GM08714 (cell line): ENCODE measurements around the gene METTL5.

ENCODE experiments used
- H3K4me3 ChIP-seq: fragments of 200-500 bp; sonication (Bioruptor generic); 2 replicates; pipeline ENCODE4 v1.5.1; 2014; ENCODE audit warnings: mild to moderate bottlenecking, low read length, inconsistent platforms
- ZNF274 ChIP-seq: IDR thresholded peaks from 2 replicates; pipeline ENCODE4 v1.6.1; 2012; ENCODE audit warnings: mild to moderate bottlenecking, low read depth, low read length

The METTL5 gene

DNA sequence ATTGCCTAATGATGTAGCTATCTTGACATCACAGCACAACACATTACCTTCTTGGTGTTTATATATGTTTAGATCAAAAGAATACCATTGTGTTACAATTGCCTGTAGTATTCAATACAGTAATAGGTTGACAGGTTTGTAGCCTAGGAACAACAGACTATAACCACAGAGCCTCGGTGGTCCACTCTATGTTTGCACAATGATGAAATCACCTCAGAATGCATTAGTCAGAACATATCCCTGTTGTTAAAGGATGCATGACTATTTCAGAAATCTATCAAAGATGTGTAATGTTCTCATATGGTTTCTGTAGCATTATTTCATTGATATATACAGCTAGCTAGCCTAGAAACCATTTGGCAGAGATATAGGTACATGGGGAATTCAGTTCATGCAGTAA lies 8.9 kb downstream of the METTL5 start:
- TF ChIP-seq ZNF274 = no peak
- H3K4me3 ChIP-seq = no peak overlapping the region

DNA sequence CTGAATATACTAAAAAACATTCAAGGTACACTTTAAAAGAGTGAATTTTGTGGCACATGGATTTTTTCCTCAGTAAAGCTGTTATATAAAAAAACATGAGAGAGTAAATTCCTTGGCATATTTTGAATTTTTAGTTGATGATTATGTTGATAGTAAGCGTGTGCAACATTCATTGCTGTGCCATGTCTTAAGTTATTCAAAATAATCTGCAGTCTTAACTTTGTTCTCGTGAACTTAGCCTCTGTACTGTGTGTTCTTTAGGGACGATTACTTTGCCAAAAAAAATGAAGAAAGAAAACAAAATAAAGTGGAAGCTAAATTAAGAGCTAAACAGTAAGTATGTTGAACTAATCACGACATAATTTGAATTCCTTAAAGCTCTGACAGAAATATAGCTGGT lies 16.5 kb downstream of the METTL5 start:
- H3K4me3 ChIP-seq = no peak overlapping the region
- TF ChIP-seq ZNF274 = no peak

DNA sequence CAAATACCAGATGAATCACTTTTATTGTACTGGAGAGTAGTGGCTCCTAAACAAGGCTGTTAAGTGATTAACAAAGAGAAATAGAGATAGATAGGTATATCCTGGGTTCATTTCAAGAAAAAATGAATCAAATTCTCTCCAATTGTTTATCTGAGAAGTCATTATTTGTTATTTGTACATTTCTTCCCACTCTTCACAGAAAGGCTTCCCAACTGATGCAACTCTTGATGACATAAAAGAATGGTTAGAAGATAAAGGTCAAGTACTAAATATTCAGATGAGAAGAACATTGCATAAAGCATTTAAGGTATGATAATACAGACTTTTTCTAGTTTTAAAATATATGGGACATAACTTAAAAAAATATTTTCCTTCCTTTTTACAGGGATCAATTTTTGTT lies 18.1 kb downstream of the METTL5 start:
- no peak overlapping the region for H3K4me3 ChIP-seq
- no peak for TF ChIP-seq ZNF274

DNA sequence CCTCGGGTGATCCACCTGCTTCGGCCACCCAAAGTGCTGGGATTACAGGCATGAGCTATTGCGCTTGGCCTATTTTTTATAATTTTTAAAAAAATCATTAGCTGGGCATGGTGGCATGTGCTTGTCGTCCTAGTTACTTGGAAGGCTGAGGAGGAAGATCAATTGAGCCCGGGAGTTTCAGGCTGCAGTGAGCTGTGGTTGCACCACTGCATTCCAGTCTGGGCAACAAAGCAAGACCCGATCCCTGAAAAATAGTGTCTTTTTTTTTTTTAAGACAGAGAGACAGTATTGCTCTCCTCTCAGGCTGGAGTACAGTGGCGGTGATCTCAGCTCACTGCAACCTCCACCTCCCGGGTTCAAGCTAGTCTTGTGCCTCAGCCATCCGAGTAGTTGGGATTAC lies 21.2 kb downstream of the METTL5 start:
- no peak for TF ChIP-seq ZNF274
- H3K4me3 ChIP-seq = no peak overlapping the region

DNA sequence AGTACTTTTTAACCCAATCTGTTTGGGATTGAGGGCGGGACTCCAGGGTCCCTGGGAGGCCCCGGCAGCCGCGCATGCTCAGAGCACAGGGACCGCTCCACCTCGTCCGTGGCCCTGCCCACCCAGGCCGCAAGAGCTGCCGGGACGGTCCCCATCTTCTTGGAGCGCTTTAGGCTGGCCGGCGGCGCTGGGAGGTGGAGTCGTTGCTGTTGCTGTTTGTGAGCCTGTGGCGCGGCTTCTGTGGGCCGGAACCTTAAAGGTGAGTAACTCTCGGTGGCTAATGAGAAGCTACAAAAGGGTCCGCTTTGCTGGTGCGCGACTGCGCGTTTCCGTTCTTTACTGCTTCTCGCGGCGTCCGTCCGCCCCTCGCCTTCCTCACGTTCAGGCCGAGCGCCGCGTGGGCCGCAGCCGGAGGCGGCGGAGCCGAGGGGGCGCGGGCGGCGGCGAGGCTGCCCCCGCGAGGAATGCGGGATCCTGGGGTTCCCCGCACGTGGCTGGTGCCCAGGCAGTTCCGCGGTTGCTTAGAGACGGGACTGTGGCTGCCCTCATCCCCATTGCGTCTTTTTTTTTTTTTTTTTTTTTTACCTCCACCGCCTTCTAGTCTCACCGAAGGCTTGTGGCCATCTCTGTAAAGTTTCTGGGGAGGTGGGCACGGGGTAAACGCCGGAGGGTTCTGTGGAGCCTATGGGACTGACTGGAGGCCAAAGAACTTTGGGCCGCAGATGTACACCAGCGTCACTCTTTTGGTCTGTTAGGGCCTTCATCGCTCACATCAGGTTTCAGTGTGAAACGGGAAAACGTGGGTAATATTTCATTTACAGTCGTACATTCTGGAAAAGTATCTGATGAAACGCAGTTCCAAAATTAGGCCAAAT lies 25.8 kb downstream of the METTL5 start, which contains the start of gene SSB:
SSB (plus strand) TSS at position 154 of the 875 bp plus-strand sequence. CDS start 2,090 bp downstream, outside the sequence.
- H3K4me3 ChIP-seq = peak within 1 kb of the TSS; percentile 97
- TF ChIP-seq ZNF274 = no peak

DNA sequence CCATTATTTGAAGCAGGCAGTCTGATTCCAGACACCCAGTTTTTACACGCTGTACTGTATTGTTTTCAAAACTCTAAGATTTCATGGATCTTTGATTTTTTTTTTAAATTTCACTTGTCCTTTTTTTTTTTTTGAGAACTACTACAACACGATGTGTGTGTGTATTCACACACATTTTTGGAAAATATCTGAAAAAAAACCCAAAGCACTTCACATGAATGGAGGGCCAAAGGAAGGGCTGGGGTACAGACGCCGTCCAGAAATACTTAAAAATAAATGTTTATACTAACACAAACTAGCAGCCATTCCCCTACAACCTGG lies 26.3 kb downstream of the METTL5 start:
- TF ChIP-seq ZNF274 = no peak
- H3K4me3 ChIP-seq = peak overlapping the region; percentile 97

DNA sequence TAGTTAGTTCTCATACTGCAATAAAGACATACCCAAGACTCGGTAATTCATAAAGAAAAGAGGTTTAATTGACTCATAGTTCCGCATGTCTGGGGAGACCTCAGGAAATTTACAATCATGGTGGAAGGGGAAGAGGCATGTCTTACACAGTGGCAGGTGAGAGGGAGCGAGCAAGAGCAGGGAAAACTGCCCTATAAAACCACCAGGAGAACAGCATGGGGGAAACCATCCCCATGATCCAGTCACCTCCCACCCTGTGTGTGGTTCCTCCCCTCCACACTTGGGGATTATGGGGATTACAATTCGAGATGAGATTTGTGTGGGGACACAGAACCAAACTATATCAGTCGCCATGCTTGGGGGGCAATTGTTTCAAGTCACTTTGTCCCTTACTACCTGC lies 27.1 kb downstream of the METTL5 start:
- TF ChIP-seq ZNF274 = no peak
- H3K4me3 ChIP-seq = no peak overlapping the region

DNA sequence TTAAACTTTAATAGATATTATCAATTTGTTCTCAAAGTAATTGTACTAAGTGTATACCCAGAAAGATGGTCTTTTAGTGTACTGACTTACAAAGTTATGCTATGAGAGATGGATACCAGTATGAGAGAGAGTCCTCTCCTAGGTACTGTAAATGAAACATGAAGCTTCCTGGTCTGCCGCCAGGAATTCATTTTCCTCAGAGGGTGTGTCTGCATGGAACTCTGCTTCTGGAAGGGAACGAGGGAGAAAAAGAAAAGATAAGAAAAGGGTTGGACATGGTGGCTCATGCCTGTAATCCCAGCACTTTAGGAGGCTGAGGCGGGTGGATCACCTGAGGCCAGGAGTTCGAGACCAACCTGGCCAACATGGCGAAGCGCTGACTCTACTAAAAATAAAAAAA lies 28.3 kb downstream of the METTL5 start:
- TF ChIP-seq ZNF274 = no peak

DNA sequence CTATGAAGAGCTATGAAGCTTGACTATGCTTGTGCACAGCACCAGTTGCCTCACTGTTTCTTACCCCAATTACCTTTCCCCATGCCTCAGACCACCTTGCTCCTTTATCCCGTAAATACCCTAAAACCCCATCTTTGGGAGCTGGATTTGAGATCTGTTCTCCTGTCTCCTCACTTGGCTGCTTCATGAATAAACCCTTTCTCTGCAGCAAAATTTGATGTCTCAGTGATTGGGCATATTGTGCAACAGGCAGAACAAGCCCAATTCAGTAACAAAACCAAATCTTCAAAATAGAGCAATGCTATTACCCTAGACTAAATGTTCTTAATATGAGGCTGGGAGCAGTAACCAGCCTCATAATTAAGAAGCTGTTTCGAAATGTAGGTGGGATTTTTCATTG lies 29.5 kb downstream of the METTL5 start:
- H3K4me3 ChIP-seq = no peak overlapping the region
- no peak for TF ChIP-seq ZNF274

More for the DNA sequence above, 28.3 kb downstream of the METTL5 start:
- H3K4me3 ChIP-seq = no peak overlapping the region

DNA sequence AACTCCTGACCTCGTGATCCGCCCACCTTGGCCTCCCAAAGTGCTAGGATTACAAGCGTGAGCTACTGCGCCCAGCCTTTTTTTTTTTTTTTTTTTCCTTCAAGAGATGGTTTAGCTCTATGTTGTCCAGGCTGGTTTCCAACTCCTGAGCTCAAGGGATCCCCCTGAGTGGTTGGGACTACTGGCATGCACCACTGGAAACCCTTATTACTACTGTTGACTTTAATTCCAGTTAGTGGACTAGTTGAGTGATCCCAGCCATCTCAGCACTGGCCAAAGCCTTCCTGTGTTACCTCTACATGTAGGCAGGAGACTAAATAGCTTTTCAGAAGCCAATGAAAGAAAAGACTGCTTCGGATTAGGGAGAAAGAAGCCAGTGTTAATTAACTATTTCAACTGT lies 34.1 kb downstream of the METTL5 start:
- no peak overlapping the region for H3K4me3 ChIP-seq
- TF ChIP-seq ZNF274 = no peak

DNA sequence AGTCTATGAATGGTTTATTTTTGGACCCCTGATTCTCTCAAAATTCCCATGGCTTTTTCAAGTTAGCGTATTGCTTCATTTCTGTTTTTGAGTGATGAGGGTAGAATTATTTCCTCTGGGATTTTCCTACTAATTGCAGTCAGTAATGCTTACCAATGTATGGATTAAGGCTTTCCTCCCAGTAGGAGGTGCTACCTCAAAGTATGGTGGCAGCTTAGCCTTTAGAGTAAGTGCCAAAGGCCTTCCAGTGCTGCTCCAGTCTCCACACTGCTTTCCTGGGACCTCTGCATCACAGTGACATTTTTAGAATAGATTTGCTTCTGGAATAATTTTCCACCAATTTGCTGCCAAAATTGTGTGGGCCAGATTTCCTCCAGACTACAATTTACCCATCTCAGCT lies 42.2 kb downstream of the METTL5 start:
- H3K4me3 ChIP-seq = no peak overlapping the region
- no peak for TF ChIP-seq ZNF274

DNA sequence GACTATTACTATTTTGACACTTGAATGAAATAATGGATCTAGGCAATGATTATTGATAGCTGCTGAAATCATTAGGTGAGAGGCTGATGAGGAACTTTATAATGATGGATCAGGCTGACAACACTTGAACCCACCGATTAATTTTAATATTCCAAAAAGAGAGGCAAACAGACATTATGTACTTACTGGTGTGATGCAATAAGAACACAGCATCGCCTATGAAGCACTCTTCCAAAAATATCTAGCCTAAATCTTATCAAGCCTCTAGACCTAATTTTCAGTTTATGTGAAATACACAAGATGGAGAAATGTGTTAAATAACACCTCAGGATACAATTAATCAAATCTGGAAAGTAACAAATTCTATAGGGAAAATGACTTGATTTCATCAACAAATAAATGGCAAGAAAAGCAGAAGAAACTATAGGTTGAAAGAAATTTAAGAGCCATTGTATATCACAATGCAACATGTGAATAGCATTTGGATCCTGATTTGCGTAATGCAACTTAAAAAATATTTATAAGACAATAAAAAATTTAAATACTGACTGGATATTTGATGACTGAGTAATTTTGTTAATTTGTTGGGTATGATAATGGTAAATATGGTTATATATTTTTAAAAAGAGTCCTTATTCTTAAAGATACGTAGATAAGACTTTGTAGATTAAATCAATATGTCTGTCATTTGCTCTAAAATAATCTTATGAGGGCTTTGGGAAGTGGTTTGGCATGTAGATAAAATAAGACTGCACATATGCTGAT lies 43.3 kb downstream of the METTL5 start:
- H3K4me3 ChIP-seq = no peak overlapping the region
- no peak for TF ChIP-seq ZNF274

DNA sequence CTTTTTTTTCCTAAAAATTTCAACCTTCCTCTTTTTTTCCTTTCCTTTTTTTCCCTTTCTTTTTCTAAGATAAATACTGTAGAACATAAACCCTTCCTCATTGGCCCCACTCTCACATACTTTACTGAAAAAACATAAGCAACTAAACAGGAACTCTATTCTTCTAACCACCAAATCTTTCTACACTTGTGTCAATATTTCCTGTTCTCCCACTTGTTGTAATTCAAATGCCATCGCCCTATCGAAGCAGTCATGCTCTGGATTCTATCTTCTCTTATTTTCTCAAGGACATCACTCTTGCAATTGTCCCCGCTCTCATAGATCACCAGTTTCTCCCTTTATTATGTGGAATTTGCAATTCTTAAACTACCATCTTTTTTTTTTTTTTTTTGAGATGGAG lies 46.3 kb downstream of the METTL5 start:
- no peak for TF ChIP-seq ZNF274

DNA sequence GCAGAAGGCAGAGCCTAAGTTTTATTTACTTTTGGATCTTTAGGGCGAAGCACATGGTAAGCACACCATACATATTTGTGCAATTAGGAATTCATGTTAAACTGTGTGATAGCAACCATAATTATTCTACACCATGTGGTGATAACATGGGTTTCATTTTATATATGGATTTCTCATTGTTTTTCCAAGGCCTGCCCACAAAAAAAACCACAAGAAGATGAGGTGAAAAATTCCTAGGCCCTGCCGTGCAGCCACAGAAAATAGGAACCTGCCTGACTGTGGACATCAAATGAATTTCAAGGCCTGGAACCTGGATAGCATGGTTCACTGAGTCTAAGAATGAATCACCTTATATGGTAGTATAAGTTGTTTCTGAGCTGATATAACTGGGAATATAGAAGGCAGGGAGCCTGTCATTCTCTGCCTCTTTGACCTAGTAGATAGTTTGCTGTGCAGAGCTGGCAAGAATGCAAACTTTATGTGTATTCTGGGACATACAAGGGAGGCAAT lies 48.4 kb downstream of the METTL5 start:
- H3K4me3 ChIP-seq = no peak overlapping the region
- TF ChIP-seq ZNF274 = no peak

More for the DNA sequence above, 46.3 kb downstream of the METTL5 start:
- H3K4me3 ChIP-seq = no peak overlapping the region

DNA sequence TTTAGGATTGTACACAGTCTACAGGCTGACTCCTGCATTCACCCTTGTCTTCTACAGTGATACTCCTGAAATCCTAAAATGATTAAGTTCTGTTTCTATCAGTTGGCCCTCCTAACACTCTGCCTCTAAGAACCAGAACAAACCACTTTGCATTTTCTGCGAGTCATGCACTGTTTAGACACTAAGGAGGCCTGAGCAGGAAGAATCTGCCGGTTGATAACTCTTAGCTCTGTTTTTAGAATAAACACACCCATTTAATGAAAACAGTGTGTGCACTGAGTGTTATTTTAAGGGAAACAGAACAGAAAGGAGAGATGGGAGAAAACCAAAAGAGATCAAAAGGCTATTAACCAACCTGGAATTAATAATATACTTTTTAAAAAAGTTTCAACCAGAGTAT lies 48.9 kb downstream of the METTL5 start:
- TF ChIP-seq ZNF274 = no peak
- no peak overlapping the region for H3K4me3 ChIP-seq
